GM18505 (cell line): Measurements from ENCODE around the gene KLHL4.
"Not testable (repeated sequence)": the region's sequence is repeated elsewhere in the genome, so short reads cannot be mapped to it uniquely, and the experiment has no call there.

Source experiments
- ATAC-seq: cut with Tn5 transposase; IDR thresholded peaks from one replicate; pipeline ENCODE4 v1.9.1; 2021; ENCODE audit not compliant: unreplicated experiment
- POLR2A ChIP-seq: IDR thresholded peaks from 4 replicates; pipeline ENCODE4 v1.6.1; 2011; ENCODE audit warnings: borderline replicate concordance; ENCODE audit not compliant: insufficient read depth, insufficient read length; ENCODE audit errors: extremely low read depth

The KLHL4 gene, protein sequence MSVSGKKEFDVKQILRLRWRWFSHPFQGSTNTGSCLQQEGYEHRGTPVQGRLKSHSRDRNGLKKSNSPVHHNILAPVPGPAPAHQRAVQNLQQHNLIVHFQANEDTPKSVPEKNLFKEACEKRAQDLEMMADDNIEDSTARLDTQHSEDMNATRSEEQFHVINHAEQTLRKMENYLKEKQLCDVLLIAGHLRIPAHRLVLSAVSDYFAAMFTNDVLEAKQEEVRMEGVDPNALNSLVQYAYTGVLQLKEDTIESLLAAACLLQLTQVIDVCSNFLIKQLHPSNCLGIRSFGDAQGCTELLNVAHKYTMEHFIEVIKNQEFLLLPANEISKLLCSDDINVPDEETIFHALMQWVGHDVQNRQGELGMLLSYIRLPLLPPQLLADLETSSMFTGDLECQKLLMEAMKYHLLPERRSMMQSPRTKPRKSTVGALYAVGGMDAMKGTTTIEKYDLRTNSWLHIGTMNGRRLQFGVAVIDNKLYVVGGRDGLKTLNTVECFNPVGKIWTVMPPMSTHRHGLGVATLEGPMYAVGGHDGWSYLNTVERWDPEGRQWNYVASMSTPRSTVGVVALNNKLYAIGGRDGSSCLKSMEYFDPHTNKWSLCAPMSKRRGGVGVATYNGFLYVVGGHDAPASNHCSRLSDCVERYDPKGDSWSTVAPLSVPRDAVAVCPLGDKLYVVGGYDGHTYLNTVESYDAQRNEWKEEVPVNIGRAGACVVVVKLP

DNA sequence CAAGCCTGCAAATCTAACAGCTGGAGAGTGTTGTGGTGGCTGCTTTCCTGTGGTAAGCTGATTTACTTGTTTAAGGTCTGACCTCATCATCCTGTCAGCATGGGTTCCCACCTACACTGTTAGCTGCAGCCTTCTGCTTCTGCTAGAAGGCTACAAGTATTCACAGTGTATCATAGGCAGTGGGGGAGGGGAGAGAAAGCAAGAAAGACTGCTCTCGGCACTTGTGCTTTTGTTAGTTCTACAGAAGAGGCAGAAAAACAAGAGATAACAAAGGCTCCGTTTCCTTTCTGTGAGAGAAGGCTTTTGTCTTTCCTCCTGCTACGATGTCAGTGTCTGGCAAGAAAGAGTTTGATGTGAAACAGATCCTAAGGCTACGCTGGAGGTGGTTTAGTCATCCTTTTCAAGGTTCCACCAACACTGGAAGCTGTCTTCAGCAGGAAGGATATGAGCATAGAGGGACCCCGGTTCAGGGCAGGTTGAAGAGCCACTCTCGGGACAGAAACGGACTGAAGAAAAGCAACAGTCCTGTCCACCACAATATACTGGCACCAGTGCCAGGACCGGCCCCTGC is at the start of gene KLHL4:
Gene KLHL4 (plus strand): TSS at position 232 of the 571 bp plus-strand sequence. CDS start 92 bp downstream, at position 324.
- ATAC-seq: no peak
- no peak for TF ChIP-seq POLR2A

DNA sequence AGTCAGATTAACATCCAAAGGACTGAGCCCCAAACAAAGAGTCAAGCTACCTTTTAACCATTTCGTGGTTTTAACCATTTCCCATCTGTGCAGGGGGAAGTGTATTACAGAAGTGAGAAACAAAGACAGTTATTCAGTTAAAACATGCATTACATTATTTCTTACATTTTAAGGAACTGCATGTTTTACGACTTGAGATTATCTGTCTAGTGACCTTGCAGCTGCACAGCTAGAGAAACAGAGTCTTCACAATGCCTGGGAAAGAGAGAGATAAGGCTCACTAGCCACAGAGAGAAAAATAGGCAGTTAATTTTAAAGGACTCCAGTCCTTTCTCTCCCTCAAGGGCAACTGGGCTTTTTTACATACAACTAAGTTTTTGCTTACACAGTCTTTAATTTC is 48.7 kb upstream of the KLHL4 start:
- no peak for ATAC-seq
- no peak for TF ChIP-seq POLR2A

DNA sequence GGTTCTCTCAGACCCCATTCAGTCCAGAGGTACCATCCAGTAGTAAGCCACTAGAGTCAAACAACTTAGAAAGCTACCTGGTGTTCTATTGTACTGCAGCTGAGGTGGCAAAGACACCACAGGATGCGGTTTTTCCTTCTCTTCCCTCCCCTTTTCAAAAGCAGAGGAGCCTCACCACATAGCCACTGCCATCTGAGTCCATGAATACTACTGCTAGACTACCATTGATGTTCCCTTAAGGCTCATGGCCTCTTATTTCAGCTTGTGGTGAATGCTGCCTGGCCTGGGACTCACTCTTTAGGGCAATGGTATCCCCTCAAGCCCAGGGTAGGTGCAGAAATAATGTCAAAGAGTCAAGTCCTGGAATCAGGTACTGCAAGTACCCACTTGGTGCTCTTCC is 41.8 kb upstream of the KLHL4 start:
- no peak for TF ChIP-seq POLR2A
- no peak for ATAC-seq

DNA sequence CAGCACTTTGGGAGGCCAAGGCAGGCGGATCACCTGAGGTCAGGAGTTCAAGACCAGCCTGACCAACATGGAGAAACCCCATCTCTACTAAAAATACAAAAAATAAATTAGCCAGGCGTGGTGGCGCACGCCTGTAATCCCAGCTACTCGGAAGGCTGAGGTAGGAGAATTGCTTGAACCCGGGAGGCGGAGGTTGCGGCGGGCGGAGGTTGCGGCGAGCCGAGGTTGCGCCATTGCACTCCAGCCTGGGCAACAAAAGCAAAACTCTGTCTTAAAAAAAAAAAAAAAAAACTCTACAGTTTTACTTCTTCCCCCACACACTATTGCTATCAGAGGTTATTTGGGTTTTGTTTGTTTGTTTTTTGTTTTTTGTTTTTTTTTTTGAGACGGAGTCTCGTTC is 38.9 kb upstream of the KLHL4 start:
- not testable (repeated sequence) for ATAC-seq

DNA sequence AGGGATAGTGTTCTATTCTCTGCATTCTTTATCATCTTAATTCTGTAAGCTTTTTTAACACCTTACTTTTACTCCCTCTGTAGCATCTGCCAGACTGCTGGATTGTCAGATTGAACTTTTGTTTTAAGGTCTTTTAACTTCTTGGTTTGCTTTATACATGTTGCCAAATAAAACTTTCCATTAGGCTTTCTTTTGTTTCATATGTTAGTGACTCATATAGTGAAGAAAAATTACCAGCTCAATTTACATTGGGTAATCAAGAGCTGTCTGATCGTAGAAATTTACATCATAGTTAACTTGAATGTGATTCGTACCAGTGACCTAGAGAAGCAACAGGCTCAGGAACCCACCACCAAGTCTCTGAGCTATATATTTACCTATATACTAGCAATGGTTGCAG is 28.5 kb upstream of the KLHL4 start:
- no peak for ATAC-seq
- no peak for TF ChIP-seq POLR2A

DNA sequence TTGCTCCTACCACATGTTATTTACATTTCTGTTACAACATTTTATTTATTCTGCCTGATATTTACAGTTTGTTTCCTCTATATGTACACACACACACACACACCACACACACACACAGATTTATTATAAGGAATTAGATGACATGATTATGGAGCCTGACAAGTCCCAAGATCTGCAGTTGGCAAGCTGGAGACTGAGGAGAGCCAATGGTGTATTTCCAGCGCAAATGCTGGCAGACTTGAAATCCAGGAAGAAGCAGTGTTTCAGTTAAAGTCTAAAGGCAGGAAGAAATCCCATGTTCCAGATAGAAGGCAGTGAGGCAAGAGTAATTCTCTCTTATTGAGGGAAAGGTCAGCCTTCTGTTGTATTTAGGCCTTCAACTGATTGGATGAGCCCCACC is 1.8 kb upstream of the KLHL4 start:
- no peak for TF ChIP-seq POLR2A

DNA sequence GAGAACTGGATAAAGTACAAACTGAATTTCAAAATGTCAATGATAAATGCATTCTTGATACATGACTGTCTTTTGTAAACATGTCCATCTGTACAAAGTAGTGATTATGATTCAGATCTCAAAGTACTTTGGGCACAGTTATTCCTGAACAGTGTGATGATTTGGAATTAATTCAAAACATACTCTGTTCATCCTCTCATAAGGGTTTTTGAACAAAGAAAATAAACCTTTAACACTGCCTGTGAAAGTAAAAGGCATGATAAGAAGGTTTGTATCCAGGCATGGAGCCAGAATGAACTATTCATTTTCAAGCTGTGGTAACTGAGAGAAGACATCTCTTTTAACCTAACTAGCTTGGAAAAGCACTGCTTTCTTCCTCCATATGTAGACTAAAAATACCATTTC is 883 bp upstream of the KLHL4 start:
- no peak for TF ChIP-seq POLR2A
- ATAC-seq: no peak

More for the DNA sequence above, 1.8 kb upstream of the KLHL4 start:
- ATAC-seq: no peak

DNA sequence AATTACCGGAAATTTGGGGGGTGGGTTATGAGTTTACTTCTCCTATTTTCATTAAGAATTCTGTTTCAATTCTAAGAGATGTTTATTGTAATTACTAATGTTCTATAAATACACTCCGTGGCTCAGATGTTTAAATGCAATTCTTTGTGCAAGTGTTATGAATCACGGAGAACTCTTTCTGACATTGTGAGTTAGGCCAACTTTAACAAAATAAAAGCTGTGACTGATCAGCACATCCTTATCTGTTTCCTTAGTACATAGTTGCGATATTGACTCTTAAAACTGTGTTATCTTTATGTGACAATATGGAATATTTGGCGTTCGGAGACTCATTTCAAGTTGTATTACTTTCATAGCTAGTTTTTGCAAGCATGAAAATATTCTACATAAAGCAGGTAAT is 902 bp downstream of the KLHL4 start:
- TF ChIP-seq POLR2A: no peak
- no peak for ATAC-seq

DNA sequence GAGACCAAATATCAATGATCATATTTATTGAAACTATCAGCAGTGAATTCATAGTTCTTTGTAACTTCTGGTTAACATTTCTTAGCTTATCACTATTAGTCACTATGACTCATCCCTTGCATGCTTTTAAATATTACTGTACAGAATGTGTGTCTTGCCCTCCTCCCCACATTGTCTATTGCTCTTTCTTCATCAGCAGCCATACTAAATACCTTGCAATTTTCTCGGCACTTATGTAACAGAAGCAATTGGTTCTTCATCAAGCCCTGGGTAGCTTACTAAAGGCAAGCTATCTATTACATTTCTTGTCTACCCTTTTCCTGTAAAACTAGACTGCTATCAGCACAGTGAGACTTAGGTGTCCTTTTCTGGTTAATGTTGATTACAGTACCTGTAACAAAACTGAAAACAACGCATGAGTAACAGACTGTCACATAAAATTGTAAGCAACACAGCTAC is 8.2 kb downstream of the KLHL4 start:
- TF ChIP-seq POLR2A: no peak
- no peak for ATAC-seq

DNA sequence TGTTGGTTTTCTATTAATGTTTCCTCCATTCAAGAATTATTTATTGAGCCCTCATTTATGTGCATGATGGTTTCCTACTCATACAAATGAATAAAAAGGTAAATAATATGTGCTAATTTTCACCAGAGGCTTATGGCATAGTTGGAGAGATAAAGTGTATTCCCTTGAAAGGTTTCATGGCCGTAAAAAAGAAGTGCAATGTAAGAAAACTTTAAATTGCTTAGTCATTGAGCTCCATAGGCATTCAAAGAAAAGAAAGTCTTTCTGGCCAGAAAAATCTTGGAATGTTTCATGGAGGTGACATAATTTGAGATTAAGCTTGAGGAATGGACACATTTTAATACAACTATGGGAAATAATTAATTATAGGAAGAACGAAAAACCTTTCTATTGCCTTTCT is 8.7 kb downstream of the KLHL4 start:
- no peak for ATAC-seq
- no peak for TF ChIP-seq POLR2A

DNA sequence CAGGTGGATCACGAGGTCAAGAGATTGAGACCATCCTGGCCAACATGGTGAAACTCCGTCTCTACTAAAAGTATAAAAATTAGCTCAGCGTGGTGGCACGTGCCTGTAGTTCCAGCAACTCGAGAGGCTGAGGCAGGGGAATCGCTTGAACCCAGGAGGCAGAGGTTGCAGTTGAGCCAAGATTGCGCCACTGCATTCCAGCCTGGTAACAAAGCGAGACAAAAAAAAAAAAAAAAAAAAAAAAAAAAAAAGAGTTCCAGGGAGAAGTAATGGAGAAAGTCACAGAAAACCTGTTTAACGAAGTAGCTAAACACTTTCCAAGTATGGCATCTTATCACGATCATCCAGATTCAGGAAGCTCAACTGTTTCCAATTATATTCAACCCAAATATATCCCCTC is 10.9 kb downstream of the KLHL4 start:
- ATAC-seq: no peak
- no peak for TF ChIP-seq POLR2A

DNA sequence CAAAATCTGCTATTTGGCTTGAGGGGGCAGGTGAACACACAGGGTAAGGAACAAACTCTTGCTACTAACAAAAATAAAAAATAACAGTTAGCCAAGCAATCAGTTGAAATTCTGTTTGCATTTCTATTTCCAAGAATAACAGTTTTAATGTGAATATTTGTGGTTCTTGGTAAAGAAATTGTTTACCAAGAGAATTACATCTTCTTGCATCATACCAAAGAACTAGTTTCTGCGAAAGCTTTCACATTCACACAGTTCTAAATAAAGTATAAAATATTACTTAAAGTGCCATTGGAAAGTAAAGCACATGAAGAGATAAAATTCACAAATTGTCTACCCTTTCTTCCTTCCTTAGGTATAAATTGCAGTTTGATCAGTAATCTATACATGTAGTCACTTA is 54.4 kb downstream of the KLHL4 start:
- no peak for TF ChIP-seq POLR2A
- ATAC-seq: no peak

DNA sequence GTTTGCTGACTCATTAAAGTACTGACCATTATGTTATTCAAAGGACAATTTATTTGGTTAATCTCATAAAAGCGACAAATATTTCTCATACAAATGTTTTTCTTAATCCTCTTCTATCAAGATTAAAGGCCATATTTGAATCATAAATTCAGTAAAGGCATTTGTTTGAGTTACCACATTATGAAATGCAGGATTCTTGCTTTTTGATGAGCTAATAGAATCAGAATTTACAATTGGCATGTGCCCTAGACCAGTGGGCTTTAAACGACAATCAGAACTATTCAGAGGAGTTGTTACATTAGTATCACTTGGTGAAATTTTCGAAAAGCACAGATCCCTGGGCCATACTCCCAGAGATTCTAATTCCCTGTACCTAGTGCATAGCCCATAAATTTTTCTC is 55.3 kb downstream of the KLHL4 start:
- no peak for ATAC-seq
- TF ChIP-seq POLR2A: no peak

DNA sequence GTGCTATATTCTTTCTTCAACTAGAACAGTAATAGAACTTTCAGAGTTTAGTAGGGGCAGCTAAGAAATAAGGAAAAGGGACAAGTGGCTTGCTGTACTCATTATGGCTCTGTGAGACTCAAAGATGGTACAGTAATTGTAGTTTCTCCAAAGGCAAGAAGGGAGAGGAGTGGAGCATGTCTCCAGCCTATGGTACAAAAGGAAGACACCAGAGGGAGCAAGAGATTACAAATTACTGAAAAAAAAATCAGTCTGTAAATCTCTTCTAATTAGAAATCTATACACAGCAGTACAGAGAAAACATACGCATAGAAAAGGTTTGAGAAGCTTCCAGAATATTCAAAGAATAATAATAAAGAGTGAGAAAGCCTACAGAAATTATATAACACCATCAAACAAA is 61.4 kb downstream of the KLHL4 start:
- TF ChIP-seq POLR2A: no peak
- ATAC-seq: no peak
